Panc1 (cell line): ENCODE results near the gene IVNS1ABP. TPM values are rescaled to one million over a fixed set of nuclear protein-coding genes. Genes with fewer than 3 reads are reported as not detected.

Experiments used
- ATAC-seq: fragments of 200-7000 bp; cut with Tn5 transposase; 2 replicates; pipeline ENCODE4 v1.9.1; 2020; ENCODE audit warnings: mild to moderate bottlenecking, moderate library complexity
- BruUV-seq: library from RNA; stranded (reverse); fragments of 400-500 nt; replicated peaks from 2 replicates; lab custom pipeline; 2021; lab: Mats Ljungman, UMichigan
- CTCF ChIA-PET: fragments of 300-600 bp; sonication (Branson Sonifier 250); formaldehyde crosslinking; loops from one replicate; lab custom pipeline; 2022; ENCODE audit warnings: antibody characterized with exemption; lab: Charles Lee
- POLR2A ChIA-PET: fragments of 300-600 bp; sonication (Branson Sonifier 250); formaldehyde crosslinking; loops from one replicate; lab custom pipeline; 2022; ENCODE audit warnings: antibody characterized with exemption; lab: Charles Lee
- DNase-seq: peaks from one replicate; pipeline ENCODE4 v3.0.0-alpha.2; 2010; ENCODE audit warnings: low read depth, low spot score
- H3K27ac ChIP-seq: 2 replicates; pipeline ENCODE4 v1.5.1; 2011; ENCODE audit warnings: mild to moderate bottlenecking, low read length, inconsistent platforms
- H3K27me3 ChIP-seq: fragments of 200-500 bp; sonication (Bioruptor generic); 2 replicates; pipeline ENCODE4 v1.6.0; 2014; ENCODE audit warnings: low read length, inconsistent platforms; ENCODE audit not compliant: control insufficient read depth, insufficient read depth
- H3K36me3 ChIP-seq: fragments of 200-500 bp; sonication (Bioruptor generic); 2 replicates; pipeline ENCODE4 v1.5.1; 2014; ENCODE audit warnings: inconsistent platforms, mild to moderate bottlenecking, low read length, moderate library complexity; ENCODE audit not compliant: control insufficient read depth, insufficient read depth
- H3K4me1 ChIP-seq: 2 replicates; pipeline ENCODE4 v1.5.1; 2011; ENCODE audit warnings: inconsistent platforms, mild to moderate bottlenecking, low read length, moderate library complexity; ENCODE audit not compliant: control insufficient read depth, insufficient read depth
- H3K4me3 ChIP-seq, 2 experiments: 2 replicates each; pipeline ENCODE4 v1.5.1; 2011 to 2012; ENCODE audit warnings: low read depth in 2 of 2, low read length in 2 of 2, mild to moderate bottlenecking in 2 of 2, inconsistent platforms in 1 of 2, moderate library complexity in 1 of 2
- H3K9me3 ChIP-seq: fragments of 200-500 bp; sonication (Bioruptor generic); 2 replicates; pipeline ENCODE4 v1.5.1; 2014; ENCODE audit warnings: low read depth, mild to moderate bottlenecking, inconsistent platforms, low read length, moderate library complexity; ENCODE audit not compliant: control insufficient read depth, insufficient read depth
- CTCF ChIP-seq: fragments of 450-650 bp; IDR thresholded peaks from 2 replicates; pipeline ENCODE4 v1.5.1; 2017; ENCODE audit warnings: mild to moderate bottlenecking
- POLR2AphosphoS5 ChIP-seq: IDR thresholded peaks from 2 replicates; pipeline ENCODE4 v1.6.1; 2012; ENCODE audit warnings: mild to moderate bottlenecking, low read depth, low read length, moderate library complexity
- REST ChIP-seq, 2 experiments: IDR thresholded peaks; 2 replicates each; pipeline ENCODE4 v1.6.1; 2011 to 2012; ENCODE audit warnings: low read depth in 2 of 2, control low read depth in 1 of 2, low read length in 1 of 2, mild to moderate bottlenecking in 1 of 2, moderate library complexity in 1 of 2; ENCODE audit not compliant: insufficient read depth in 1 of 2
- SIN3A ChIP-seq: IDR thresholded peaks from 2 replicates; pipeline ENCODE4 v1.6.1; 2012; ENCODE audit warnings: low read depth, mild to moderate bottlenecking, low read length, moderate library complexity, borderline replicate concordance; ENCODE audit not compliant: insufficient read depth
- TCF7L2 ChIP-seq: IDR thresholded peaks from 2 replicates; pipeline ENCODE4 v1.6.1; 2011; ENCODE audit warnings: mild to moderate bottlenecking, low read depth, low read length, inconsistent platforms
- in situ Hi-C: cut with HindIII; loops from 2 replicates; pipeline ENCODE4 v1.10.0; 2016; ENCODE audit warnings: low sequenced_read_pairs, low pct_unique_long_range_greater_than_20kb
- intact Hi-C: fragments of 100-400 bp; cut with micrococcal nuclease; formaldehyde crosslinking; loops from one replicate; pipeline ENCODE4 v1.10.0; 2022; ENCODE audit not compliant: unreplicated experiment
- total RNA-seq: library from RNA; stranded (reverse); gene quantifications from one replicate; pipeline ENCODE4 v1.2.1, GENCODE V29; 2021; ENCODE audit not compliant: unreplicated experiment

IVNS1ABP gene
- total RNA-seq, 1 experiment from 2014 or later = 70.2 TPM

- Histone ChIP-seq H3K27ac (no peak overlapping the region), H3K4me3 (no peak overlapping the region), H3K36me3 (no peaks in the 10 kb centered on the region), H3K9me3 (no peaks in the 10 kb centered on the region), H3K27me3 (no peaks in the 10 kb centered on the region), H3K4me1 (no peaks in the 10 kb centered on the region)
- BruUV-seq = no TSS peak
- DNase-seq = no peak
- no peak for ATAC-seq
- POLR2A ChIA-PET = no interaction called here
- TF ChIP-seq CTCF = no peak
- CTCF ChIA-PET = no interaction called here
- in situ Hi-C loops (no loop called here), intact Hi-C loops (no loop called here)
Measured at GRCh38 chr1:185287451-185287850, 29.6 kb downstream of the IVNS1ABP start.

- intact Hi-C loops = no loop called here
- DNase-seq (no peak), ATAC-seq (0 out of 2 replicates have a peak, but pooled peaks have one; percentile 51)
- Histone ChIP-seq H3K27me3 (no peaks in the 10 kb centered on the region), H3K36me3 (no peaks in the 10 kb centered on the region), H3K4me1 (no peaks in the 10 kb centered on the region), H3K27ac (no peak overlapping the region), H3K9me3 (no peaks in the 10 kb centered on the region), H3K4me3 (no peak overlapping the region)
- in situ Hi-C loops = no loop called here
- TF ChIP-seq POLR2AphosphoS5 = no peak
- no peak for TF ChIP-seq TCF7L2
- TF ChIP-seq SIN3A = no peak
- no peak for TF ChIP-seq CTCF
- no peak for TF ChIP-seq REST (IDR thresholded peaks at IDR 0.05; ENCODE audit: insufficient read depth in 1 of 2, low read depth in 2 of 2, low read length in 1 of 2)
- ChIA-PET POLR2A (no interaction called here), CTCF (no interaction called here)
- no TSS peak for BruUV-seq
Measured at GRCh38 chr1:185284533-185285276, 32.3 kb downstream of the IVNS1ABP start.
